GM13977 (cell line): ENCODE results near the gene EMILIN2.
"Not testable (repeated sequence)": the region's sequence is repeated elsewhere in the genome, so short reads cannot be mapped to it uniquely, and the experiment has no call there.

Experiments
- DNase-seq: peaks from one replicate; pipeline ENCODE4 v3.0.0; 2012; ENCODE audit warnings: low spot score
- CTCF ChIP-seq: IDR thresholded peaks from 2 replicates; pipeline ENCODE4 v1.5.1; 2012; ENCODE audit warnings: mild to moderate bottlenecking, control low read depth; ENCODE audit not compliant: insufficient read depth; ENCODE audit errors: extremely low read depth, missing control alignments
- in situ Hi-C: fragments of 300-500 bp; cut with MboI; formaldehyde crosslinking; loops from one replicate; pipeline ENCODE4 v1.12.0; 2022; ENCODE audit warnings: low sequenced_read_pairs, low pct_unique_long_range_greater_than_20kb, mixed read lengths, inconsistent platforms; ENCODE audit not compliant: unreplicated experiment

EMILIN2 gene

DNA sequence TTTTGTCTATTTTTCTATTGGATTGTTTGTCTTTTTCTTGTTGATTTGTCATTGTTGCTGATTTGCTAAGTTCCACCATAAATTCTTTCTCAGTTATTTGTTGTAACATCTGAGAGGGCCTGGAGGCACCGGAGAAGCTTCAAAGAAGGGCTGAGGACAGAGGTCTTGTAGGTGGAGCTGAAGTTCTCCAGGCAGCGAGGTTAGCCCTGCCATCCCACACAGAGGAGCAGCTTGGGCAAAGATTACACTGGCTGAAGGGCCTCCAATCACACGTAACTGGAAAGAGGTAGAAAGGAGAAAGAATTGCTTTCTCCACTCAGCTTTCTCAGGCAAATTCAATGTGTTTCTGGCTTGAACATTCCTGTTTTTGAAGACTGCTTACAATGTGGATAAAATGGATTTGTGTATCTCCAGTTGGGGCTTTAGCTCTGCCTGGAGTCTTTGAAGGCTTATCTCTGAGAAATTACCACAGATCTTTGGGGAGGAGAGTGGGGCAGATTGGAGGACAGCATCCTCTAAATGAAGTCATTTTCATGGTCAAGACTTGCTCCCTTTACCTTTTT lies 21.1 kb upstream of the EMILIN2 start:
- TF ChIP-seq CTCF: no peak
- no peak for DNase-seq
- in situ Hi-C loops: no loop called here

DNA sequence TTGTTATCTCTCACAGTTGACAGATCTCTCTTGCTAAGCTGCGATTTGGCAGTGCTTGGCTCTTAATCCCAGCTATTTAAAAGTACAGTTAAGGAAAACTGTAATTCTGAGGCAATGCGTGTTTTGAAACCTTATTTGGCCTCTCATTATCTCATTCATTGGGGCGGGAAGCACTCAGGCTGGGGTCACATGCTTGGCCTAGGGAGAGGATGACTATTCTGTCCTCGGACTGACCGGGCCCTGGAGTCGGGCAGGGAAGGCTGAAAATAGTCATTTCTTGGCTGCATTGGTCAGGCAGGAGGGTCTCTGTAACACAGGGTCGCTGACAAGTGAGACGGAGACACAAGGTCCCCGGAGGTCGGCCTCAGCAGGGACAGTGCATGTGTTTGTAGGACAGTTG lies 20.2 kb upstream of the EMILIN2 start:
- no peak for TF ChIP-seq CTCF
- in situ Hi-C loops: no loop called here
- DNase-seq: no peak

DNA sequence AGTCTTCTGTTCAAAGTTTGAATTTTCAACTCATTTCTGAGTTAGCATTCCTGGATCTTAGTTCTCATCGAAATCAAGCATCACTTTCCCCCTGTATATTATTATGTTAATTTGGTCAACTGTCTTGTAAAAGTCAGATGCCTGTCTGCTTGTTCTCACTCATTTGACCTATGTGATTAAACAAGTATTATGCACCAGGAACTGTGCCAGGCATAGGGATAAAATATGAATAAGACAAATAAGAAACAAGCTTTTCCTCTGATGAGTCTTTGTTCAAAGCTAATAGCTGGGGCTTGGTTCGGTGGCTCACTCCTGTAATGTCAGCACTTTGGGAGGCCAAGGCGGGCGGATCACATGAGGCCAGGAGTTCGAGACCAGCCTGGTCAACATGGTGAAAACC lies 19.7 kb upstream of the EMILIN2 start:
- TF ChIP-seq CTCF: no peak
- in situ Hi-C loops: no loop called here
- DNase-seq: no peak

- in situ Hi-C loops, DNase-seq: not testable (repeated sequence)
These were observed 10.7 kb upstream of the EMILIN2 start for GRCh38 chr18:2836118-2836517.

GRCh38 chr18:2837290-2837689 lies 9.5 kb upstream of the EMILIN2 start:
- DNase-seq, in situ Hi-C loops: not testable (repeated sequence)

- DNase-seq: no peak
- no peak for TF ChIP-seq CTCF
- in situ Hi-C loops: no loop called here
These were observed 7.6 kb upstream of the EMILIN2 start for GRCh38 chr18:2839202-2839601.

GRCh38 chr18:2840521-2840920 lies 6.3 kb upstream of the EMILIN2 start:
- DNase-seq: no peak
- no peak for TF ChIP-seq CTCF
- in situ Hi-C loops: no loop called here

GRCh38 chr18:2843146-2843545 lies 3.7 kb upstream of the EMILIN2 start:
- no peak for DNase-seq
- in situ Hi-C loops: no loop called here
- no peak for TF ChIP-seq CTCF
